Fibroblast of lung (primary cell): ENCODE measurements around the gene SELENOI.

Experiments used
- CTCF ChIP-seq, 2 donors: IDR thresholded peaks in 1 of 2; conservative IDR thresholded peaks in 1 of 2; 1 replicate in 1 of 2; 2 replicates in 1 of 2; pipeline ENCODE4 v1.5.1; 2011 to 2012; ENCODE audit warnings: low read length in 2 of 2, control low read depth in 1 of 2, inconsistent platforms in 1 of 2, low read depth in 1 of 2, mild to moderate bottlenecking in 1 of 2
- EZH2 ChIP-seq: IDR thresholded peaks from 2 replicates; pipeline ENCODE4 v1.5.1; 2012; ENCODE audit warnings: low read length, control low read depth, mild to moderate bottlenecking; ENCODE audit errors: missing control alignments

- TF ChIP-seq CTCF (conservative IDR thresholded peaks at IDR 0.05 in 1 of 2, IDR thresholded peaks at IDR 0.05 in 1 of 2; ENCODE audit: low read depth in 1 of 2, low read length in 2 of 2) (no peak), EZH2 (no peak)
Measured at GRCh38 chr2:26363323-26363722, 17.4 kb downstream of the SELENOI start.
